Muscle of arm (tissue), 12 donors: ENCODE data around the gene DUSP8. TPM values are rescaled to one million over a fixed set of nuclear protein-coding genes. Genes with fewer than 3 reads are reported as not detected.

Experiments
- DNase-seq: peaks from one replicate; pipeline ENCODE4 v3.0.0-alpha.2; 2013
- polyA plus RNA-seq, 12 donors: library from polyadenylated mRNA; unstranded; fragments of 120-200 nt; gene quantifications; one replicate each; pipeline ENCODE4 v1.2.1, GENCODE V29; 2013; ENCODE audit not compliant: insufficient read length in 12 of 12

The DUSP8 gene
- polyA plus RNA-seq, 12 donors: 10.2 to 33.0 (median 17.7) TPM; not detected in 1

DNA sequence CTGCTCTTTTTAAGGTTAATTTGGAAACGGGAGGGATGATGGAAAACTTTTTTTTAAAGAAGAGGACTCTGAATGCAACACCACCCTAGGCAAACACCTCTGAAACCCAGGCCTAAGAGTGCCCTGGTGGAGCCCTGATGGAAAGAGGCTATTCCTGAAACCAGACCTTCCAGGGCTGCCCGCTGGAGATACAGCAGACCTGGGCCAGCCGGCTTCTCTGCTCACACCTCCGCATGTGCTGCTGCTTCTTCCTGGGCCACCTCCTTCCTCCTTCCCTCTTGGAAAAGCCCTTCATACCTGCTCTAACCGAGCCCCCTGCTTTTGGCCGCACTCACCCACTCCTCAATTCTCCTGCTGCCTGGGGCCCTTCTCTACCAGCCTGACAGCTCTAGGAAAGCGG is 37.9 kb downstream of the DUSP8 start:
- DNase-seq: no peak

GRCh38 chr11:1533342-1533725 is 38.7 kb downstream of the DUSP8 start:
- DNase-seq: no peak

DNA sequence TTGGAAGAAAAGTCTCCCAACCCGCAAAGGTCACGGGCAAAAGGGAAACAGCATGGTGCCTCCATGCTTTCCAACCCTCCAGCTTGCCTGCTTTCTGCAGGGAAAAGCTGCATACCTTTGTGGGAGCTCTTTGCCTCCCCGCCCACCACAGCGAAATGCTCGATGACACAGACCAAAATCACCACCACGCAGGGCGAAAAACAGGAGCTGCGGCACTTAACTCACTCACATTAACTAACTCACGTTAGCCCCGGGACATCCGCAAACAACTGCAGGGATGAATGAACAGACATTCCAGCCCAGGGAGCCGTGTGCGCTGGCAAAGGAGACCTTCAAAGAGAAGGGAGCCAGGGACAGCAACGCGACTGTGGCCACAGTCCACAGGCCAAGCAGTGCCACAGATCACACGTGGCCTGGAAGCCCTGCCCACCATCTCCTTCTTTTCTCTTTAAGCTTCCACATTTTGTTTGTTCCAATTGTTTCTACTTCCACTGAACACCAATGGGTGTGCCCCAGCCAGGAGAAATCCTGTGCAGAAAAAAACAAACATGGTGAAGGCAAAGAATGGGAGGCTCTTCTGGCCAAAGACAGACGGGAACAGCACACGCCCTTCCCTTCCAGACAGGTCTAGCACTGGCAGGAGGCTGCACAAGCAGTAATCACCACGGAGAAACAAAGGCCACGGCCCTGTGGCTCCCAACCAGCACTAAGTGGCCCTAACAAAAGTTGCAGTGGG is 39.3 kb downstream of the DUSP8 start:
- DNase-seq: no peak

DNA sequence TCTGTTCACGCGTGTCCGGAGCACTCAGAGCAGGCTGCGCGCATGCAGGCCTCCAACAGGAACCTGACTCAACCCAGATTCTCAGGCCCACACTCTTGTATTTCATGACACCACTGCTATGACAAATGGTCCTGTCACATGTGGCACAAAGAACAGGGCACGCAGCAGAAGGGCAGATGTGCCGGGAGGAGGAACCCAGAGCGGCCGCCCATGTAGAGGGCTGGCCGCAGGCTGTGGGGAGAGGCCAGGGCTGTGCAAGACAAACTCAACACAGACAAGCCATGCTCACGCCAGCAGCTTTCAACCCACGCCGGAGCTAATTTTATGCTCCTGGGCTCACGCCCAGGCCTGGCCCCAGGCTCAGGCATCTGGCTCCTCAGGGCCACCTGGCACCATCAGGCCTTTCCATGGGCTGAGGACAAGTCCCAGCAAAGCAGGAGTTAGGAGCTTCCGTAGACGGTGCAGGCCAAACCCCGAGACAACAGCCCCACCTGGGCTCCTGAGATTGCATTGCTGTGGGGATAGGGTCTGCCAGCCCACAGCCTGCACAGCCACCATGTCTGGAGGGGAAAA is 40.0 kb downstream of the DUSP8 start:
- peak; percentile 55 for DNase-seq

- DNase-seq: no peak
These were observed 40.5 kb downstream of the DUSP8 start for GRCh38 chr11:1531449-1532013.

- DNase-seq: no peak
These were observed 41.2 kb downstream of the DUSP8 start for GRCh38 chr11:1530686-1531448.

DNA sequence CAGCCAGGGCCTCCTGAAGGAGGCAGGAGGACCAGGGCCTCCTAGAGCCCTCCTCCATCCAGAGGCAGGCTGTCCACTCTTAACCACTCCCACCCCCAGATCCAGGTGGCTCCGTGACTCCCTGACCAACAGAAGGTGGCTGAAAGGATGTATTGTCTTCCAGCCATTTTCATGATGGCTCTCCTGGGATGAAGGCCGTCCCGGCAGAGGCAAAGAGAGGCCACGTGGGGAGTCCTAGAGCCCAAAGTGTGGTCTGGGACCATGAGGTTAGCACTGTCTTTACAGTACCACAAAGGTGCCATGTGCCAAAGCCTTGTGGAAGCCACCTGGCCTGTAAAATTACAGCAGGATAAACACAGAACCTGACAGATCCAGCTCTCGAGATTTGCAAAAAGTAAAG is 42.3 kb downstream of the DUSP8 start:
- no peak for DNase-seq

GRCh38 chr11:1529286-1529685 is 42.8 kb downstream of the DUSP8 start:
- no peak for DNase-seq

DNA sequence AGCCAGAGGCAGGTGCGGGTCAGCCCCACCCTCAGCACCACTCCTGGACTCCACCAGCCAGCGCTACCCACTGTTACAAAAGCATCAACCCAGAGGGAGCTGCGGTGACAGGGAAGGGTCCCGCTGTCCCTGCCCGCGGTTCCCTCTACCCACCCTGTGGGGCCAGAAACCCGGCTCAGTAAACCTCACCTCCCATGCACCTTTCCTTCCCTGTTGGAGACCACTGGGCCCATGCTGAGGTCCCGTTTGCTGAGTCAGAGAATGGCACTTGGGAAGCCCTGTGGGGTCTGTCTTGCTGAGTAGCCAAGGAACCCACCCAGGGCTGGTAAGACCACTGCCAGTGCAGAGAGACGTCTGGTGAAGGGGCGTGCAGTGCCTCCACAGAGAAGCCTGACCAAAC is 43.4 kb downstream of the DUSP8 start:
- DNase-seq: no peak

- DNase-seq: no peak
These were observed 45.3 kb downstream of the DUSP8 start for GRCh38 chr11:1526785-1527184.

DNA sequence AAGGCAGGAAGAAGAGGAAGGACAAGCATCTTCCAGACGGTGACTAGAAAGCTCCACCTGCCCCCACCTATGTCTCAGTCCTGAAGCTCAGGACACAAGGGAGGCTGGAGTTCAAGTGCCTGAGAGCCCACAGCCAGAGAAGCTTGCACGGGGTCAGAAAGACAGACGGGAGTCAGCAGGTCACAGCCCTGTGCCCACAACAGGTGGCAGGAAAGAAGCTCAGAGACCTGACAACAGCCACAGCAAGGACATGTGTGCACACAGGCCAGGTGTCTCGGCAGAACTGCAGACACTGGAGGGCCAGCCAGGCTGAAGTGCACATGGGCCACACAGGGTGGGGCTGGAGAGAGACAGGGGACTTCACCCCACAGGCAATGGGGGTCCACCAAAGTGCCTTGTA is 48.3 kb downstream of the DUSP8 start:
- DNase-seq: no peak

GRCh38 chr11:1523077-1523476 is 49.0 kb downstream of the DUSP8 start:
- DNase-seq: no peak

- DNase-seq: no peak
These were observed 50.0 kb downstream of the DUSP8 start for GRCh38 chr11:1522081-1522424.

DNA sequence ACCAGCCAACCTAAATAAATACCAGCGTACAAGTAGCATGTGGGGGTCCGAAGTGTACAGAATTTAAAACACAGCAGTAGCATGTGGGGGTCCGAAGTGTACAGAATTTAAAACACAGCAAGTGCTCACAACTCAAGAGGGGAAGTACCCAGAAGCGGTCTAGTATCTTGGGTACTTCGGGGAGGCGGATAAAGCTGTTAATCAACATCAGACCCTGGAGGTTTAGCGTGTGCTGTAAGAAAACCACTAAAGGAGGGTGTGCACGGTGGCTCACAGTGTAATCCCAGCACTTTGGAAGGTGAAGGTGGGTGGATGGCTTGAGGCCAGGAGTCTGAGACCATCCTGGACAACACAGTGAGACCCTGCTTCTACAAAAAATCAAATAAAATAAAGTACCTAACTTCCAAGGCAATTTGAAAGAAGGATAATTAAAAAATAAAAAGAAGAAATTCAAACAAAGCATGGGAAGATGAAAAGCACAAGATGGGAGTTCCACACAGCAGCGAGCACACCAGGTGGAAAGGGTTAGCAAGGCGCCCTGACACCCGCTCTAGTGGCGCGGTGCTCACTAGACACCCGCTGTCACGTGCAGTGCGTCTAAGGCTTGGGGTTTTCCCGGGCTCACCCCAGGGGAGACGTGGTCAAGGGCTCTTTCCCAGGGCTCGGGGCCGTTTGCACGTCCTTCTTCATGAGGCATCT is 50.5 kb downstream of the DUSP8 start:
- no peak for DNase-seq

- no peak for DNase-seq
These were observed 51.3 kb downstream of the DUSP8 start for GRCh38 chr11:1520663-1521267.

DNA sequence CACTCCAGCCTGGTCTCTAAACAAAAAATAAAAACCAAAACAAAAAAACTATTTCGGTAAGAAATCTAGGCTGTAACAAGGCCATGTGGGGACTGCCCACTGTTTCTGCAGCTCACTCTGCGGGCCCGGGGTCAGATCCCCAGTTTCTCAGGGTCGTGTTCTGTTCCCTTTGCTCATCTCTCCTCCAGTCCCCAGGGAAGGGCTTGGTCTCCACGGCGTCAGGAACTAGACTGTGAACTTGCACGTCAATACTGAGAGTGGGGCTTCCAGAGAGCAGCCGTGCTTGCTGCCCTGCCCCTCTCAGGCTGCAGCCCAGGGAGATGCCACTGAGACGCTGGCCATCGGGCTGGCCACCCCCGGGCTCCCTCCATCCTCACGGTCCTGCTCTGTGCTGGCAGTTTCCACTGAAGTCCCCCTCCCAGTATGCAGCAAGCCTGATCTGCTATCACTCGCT is 51.8 kb downstream of the DUSP8 start:
- no peak for DNase-seq

DNA sequence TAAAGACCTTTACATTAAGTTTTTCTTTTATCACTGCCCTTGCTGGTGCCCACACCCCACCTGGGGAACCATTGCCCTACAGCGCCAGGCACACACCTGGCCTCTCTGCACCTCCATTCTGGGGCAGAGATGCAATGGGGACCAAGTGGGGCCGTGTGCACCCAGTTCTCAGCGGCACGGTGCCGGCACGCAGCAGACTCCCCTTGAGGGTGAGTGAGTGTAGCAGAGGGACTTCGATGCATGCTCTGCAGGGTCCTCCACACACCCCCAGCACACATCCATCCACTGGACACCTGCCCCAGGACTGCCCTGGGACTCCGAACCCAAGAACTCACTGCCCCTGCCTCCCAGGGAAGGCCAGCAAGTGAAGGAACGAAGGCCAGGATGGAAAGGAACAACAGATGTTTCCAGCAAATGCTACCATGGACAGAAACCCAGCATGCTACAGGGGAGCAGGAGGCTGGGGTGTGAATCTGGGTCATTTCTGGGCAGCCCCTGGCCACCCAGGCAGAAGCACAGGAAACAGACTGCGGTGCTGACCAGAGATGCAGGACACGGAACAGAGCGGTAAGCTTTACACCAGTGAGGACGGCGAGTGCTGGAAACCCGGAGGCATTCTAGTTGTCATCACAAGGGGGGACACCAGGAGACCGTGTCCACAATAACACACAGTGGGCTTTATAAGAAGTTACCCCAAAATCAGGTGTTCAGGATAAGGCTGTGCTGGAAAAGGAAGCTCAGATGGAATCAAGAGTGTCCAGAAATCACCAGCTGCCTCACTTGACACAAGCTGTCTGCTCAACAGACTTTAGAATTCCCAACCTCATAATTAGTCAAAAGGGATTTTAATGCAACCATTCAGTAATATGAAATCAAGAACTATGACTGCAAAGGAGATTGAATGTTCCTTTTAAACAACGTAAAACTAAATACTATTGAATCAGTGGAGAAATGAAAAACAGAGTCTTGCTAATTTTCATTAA is 52.8 kb downstream of the DUSP8 start:
- no peak for DNase-seq

GRCh38 chr11:1518301-1518700 is 53.8 kb downstream of the DUSP8 start:
- DNase-seq: no peak

DNA sequence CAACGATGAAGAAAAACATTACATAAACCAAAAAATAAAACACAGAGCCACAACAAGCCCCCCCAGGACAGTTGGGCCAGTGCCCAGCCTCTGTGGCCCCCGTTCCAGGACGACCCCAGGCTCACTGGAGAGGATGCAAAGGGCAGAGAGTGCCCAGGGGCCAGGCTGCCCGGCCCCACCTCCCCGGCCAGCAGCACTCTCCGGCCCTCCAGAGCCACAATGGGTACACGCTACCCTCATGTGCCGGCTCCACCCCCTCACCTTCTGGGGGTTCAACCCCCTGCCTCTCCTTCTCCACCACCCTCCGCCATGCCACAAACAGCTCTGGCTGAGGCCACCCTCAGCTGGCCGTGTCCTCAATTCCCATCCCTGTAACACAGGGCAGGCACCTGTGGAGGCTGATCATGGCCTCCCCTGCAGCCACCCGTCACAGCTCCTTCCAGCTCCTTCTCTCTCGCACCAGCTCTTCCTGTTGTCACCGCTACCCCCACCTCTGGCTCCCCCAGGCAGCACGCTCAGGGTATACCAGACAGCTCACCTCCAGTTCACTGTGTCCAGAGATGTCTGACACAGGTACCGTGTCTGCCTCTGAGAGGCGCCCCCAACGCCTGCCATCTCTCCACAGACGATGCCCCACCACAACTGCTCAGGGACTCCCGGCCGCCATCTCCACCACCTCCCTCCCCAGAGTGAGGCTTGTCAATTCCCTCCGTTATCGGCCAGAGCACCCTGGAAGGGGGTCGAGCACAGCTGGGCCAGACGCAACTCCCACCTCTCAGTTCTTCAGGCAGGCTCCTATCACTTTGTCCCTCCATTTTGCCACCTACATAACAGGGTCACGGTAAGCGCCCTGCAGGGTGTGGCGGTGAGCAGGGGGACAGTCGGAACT is 54.7 kb downstream of the DUSP8 start:
- DNase-seq: no peak
